Thyroid gland (tissue), 4 donors: ENCODE measurements around the gene ANKRD45. TPM values are rescaled to one million over a fixed set of nuclear protein-coding genes. Genes with fewer than 3 reads are reported as not detected.

Experiments
- DNase-seq, 2 donors: peaks; one replicate each; pipeline ENCODE4 v3.0.0-alpha.2; 2019
- H3K27ac ChIP-seq, 3 donors: fragments of 200-600 bp; sonication (generic); 1 replicate in 2 of 3; 2 replicates in 1 of 3; pipeline ENCODE4 v1.5.1; 2016 to 2019; ENCODE audit warnings: mild to moderate bottlenecking in 1 of 3, moderate library complexity in 1 of 3
- H3K27me3 ChIP-seq: fragments of 200-600 bp; sonication (generic); one replicate; pipeline ENCODE4 v1.5.1; 2019
- H3K36me3 ChIP-seq, 2 donors: fragments of 200-600 bp; sonication (generic); one replicate each; pipeline ENCODE4 v1.5.1; 2016 to 2019
- H3K4me1 ChIP-seq, 2 donors: fragments of 200-600 bp; sonication (generic); one replicate each; pipeline ENCODE4 v1.5.1; 2017 to 2019
- H3K4me3 ChIP-seq, 3 donors: fragments of 200-600 bp; sonication (generic); replicated peaks in 1 of 3; 1 replicate in 2 of 3; 2 replicates in 1 of 3; pipeline ENCODE4 v1.5.1; 2016; ENCODE audit warnings: mild to moderate bottlenecking in 1 of 3
- H3K9me3 ChIP-seq: fragments of 200-600 bp; sonication (generic); one replicate; pipeline ENCODE4 v1.5.1; 2017
- POLR2A ChIP-seq, 2 donors: fragments of 450-650 bp; IDR thresholded peaks; one replicate each; pipeline ENCODE4 v1.6.1; 2017; ENCODE audit warnings: antibody characterized with exemption in 2 of 2, mild to moderate bottlenecking in 2 of 2, moderate library complexity in 1 of 2
- WGBS, 2 donors: methylation state at CpG; one replicate each; pipeline ENCODE4 v1.1.5; 2017; 5-methylcytosine and 5-hydroxymethylcytosine counted together
- intact Hi-C: fragments of 100-400 bp; cut with DNase I; formaldehyde crosslinking; loops from one replicate; pipeline ENCODE4 v1.15.1; 2023
- total RNA-seq, 4 donors: library from RNA; depleted of rRNA; stranded (reverse); fragments of >200 nt; gene quantifications; one replicate each; pipeline ENCODE4 v1.2.3, GENCODE V29; 2016
- TF ChIP-seq, protein P1 (sequence below), 6 experiments: fragments of 200-600 bp in 3 of 6; fragments of 450-650 bp in 3 of 6; sonication (generic) in 3 of 6; IDR thresholded peaks; one replicate each; pipeline ENCODE4 v1.5.1; 2016 to 2019; ENCODE audit warnings: antibody characterized with exemption in 6 of 6, mild to moderate bottlenecking in 2 of 6, inconsistent platforms in 1 of 6, moderate library complexity in 1 of 6

The ANKRD45 gene
- total RNA-seq, 4 donors from 2014 or later: 0.27 to 2.3 (median 0.94) TPM

DNA sequence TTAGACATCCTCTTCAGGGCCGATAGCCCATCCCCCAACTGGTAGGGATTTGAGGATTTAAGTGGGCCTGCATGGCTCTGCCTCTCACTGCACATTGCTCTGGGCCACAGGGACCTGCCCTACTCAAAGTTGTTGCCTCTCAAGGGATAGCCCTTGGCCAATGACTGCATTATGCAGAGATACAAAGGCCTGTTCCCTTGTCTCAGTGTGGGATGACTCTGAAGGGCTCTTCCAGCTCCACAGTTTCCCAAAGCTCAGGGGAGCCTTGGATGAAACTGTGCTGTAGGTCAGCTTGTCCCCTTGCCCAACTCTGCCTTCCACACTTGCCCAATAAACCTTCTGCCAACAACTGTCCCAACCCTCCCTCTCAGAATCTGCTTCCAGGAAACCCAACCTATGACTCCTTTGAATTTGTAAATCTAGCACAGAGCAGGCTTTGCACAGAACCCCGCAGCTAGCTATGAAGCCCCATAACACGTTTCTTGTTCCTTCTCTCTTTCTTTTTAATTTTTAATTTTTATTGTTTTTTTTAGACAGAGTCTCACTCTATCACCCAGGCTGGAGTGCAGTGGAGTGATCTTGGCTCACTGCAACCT lies 109.3 kb downstream of the ANKRD45 start:
- WGBS, 2 donors: 86 to 88% methylated on average over 3 of the region's 3 CpGs
- no peak for TF ChIP-seq POLR2A (IDR thresholded peaks at IDR 0.05)
- TF ChIP-seq, protein P1, sequence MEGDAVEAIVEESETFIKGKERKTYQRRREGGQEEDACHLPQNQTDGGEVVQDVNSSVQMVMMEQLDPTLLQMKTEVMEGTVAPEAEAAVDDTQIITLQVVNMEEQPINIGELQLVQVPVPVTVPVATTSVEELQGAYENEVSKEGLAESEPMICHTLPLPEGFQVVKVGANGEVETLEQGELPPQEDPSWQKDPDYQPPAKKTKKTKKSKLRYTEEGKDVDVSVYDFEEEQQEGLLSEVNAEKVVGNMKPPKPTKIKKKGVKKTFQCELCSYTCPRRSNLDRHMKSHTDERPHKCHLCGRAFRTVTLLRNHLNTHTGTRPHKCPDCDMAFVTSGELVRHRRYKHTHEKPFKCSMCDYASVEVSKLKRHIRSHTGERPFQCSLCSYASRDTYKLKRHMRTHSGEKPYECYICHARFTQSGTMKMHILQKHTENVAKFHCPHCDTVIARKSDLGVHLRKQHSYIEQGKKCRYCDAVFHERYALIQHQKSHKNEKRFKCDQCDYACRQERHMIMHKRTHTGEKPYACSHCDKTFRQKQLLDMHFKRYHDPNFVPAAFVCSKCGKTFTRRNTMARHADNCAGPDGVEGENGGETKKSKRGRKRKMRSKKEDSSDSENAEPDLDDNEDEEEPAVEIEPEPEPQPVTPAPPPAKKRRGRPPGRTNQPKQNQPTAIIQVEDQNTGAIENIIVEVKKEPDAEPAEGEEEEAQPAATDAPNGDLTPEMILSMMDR (IDR thresholded peaks at IDR 0.05): no peak

More for the DNA sequence above, 109.3 kb downstream of the ANKRD45 start:
- no peak overlapping the region for H3K27ac ChIP-seq
- intact Hi-C loops: no loop called here
- H3K9me3 ChIP-seq: no peaks in the 10 kb centered on the region
- no peaks in the 10 kb centered on the region for H3K27me3 ChIP-seq
- no peaks in the 10 kb centered on the region for H3K4me1 ChIP-seq
- H3K4me3 ChIP-seq: no peak overlapping the region
- no peaks in the 10 kb centered on the region for H3K36me3 ChIP-seq
- no peak for DNase-seq

Other genes with a start within 250 kb of the ANKRD45 start
- gene PRDX6, start 192.5 kb downstream of the ANKRD45 start, total RNA-seq: 100 to 1,000 TPM; 161 to 301 (median 233) TPM
- gene SLC9C2, start 66.8 kb downstream of the ANKRD45 start, total RNA-seq: not detected
- gene TEX50, start 34.5 kb downstream of the ANKRD45 start, total RNA-seq: not detected
- gene KLHL20, start 45.1 kb upstream of the ANKRD45 start, total RNA-seq: 10 to 100 TPM; 23.2 to 36.4 (median 28.1) TPM
- 10 to 100 TPM; 14.9 to 26.9 (median 20.7) TPM for gene DARS2, start 154.8 kb upstream of the ANKRD45 start, total RNA-seq
- 1 to 10 TPM; 4.4 to 8.1 (median 5.3) TPM for gene CENPL, start 155.0 kb upstream of the ANKRD45 start, total RNA-seq
- gene GAS5, start 198.1 kb upstream of the ANKRD45 start, total RNA-seq: 100 to 1,000 TPM; 162 to 625 (median 223) TPM
- gene ZBTB37, start 198.5 kb upstream of the ANKRD45 start, total RNA-seq: 10 to 100 TPM; 14.6 to 24.4 (median 17.3) TPM
- not detected for gene SERPINC1, start 247.5 kb upstream of the ANKRD45 start, total RNA-seq